NCI-H2227 (cell line): ENCODE data around the gene FHOD1.
A peak's percentile ranks its signal among the peaks of the same experiment; 100 is the strongest.

Experiments
- DNase-seq: peaks from one replicate; lab custom pipeline; 2025; ENCODE audit not compliant: unreplicated experiment; lab: John Stamatoyannopoulos, UW

FHOD1 gene

DNA sequence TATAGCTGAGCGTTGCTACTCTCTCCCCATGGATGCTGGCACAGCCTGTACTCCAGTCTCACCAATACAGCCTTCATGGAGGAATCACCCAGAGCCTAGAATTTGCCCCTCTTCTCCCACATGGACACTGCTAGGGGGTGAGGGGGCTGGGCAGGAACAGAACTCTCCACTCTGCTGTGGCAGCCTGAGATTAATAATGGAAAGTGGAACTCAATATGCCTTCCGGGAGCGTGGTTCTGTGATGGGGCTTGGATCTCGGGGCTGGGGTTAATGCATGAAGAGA lies 2.7 kb upstream of the FHOD1 start:
- DNase-seq, result no peak

DNA sequence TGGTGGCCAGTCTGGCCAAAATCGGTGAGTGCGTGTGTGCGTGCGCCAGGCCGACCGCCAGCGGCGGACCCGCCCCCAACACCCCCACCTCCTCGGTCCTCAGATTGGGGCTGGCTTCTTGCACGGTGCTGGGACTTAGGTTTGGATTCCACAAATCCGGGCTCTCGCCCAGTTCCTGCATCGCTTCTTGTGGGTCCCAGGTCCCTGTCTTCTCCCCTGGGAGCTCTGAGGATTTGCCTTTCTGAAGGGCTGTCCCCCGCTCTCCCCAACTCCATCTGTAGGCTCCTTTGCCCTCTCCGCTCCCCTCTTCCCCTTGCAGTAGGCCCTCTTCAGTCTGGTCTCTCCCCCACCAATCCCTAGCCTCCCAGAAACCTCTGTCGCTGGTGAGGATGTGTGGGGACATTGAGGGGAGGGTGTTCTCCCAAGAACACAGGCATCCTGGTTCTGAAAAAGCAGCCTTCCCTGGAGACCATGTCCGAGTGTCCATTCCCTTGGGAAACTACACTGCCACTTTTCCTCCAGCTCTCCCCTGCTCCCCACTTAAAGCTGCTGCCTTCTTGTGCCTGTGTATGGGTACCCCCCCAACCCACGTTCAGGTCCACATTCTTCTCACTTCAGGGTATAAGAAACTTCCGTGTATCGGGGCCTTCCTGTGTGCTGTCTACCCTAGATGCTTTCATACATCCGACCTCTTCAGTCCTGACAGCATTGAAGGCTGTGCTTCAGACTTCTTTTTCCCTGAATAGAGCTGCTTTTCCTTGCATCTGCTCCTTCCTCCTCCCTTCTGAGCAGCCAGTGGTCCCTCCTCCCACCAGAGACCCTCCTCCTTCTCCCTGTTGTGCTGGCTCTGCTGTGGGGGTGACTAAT lies 2.1 kb upstream of the FHOD1 start:
- DNase-seq, result peak; percentile 38

DNA sequence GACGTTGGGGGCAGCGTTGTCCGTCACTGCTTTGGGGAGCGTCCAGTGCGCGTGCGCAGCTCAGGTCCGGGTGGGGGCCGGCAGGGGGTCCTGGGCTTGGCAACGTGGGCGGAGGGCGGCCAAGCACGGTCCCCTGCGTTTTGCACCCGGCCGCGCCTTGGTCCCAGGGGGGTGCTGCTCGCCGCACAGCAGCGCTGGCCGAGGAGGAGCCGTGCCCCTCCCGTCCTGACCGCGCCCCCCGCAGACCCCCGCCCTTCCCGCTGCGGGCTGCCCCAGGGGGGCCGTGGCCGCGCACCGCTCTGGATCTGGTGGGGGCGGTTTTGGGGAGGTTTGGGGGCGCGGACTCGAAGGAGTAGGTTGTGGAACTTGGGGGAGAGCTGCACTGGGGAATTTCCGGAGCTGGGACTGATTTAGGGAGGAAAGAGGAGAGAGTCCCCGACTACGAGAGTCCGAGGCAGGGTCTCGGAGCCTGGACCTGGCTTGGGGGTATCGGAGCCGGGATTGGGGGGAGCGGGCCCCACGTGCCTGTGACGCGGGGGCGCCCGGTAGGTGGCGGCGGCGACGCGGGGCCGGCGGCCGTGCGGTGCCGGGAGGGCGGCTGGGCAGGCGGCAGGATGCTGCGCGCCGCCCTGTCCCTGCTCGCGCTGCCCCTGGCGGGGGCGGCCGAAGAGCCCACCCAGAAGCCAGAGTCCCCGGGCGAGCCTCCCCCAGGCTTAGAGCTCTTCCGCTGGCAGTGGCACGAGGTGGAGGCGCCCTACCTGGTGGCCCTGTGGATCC lies 1.3 kb upstream of the FHOD1 start, which contains the start of gene SLC9A5:
TSS of gene SLC9A5 (plus strand) at position 579 of the 777 bp plus-strand sequence. CDS start at position 615, 36 bp downstream.
- DNase-seq, result peak; percentile 45

DNA sequence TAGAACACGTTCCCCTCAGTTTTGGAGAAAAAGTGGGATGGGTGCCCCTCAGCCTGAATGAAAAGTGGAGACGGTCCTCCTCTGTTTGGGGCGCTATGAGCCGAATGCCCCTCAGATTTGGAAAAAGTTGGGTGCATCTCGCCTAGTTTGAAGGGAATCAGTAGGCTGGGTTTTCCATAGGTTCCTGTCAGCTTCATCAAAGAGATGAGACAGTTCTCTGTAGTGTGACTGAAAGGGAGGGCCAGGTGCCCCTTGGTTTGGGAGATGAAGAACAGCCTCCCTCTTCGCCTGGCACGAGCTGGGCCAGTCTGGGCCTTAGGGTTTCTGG lies 756 bp upstream of the FHOD1 start:
- DNase-seq, result no peak

DNA sequence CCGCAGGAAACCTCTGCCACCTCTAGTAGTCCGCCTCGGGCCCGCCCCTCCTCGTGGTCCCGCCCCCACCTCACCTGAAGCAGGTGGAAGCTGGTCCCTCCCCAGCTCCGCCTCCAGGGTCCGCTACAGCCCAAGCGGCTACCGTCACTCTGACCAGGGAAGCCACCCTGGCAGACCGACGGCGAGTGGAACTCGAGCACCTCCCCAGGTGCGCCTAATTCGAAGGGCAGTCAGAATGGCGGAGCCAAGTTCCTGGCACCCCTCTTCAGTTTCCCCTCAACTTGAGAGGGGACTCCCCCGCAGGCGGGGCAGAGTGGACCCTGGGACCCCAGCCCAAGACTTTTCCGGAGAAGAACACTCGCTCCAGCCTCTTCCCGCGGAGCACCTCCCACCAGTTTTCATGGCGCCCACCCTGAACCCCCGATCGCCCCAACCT lies 507 bp downstream of the FHOD1 start:
- DNase-seq, result peak; percentile 39

DNA sequence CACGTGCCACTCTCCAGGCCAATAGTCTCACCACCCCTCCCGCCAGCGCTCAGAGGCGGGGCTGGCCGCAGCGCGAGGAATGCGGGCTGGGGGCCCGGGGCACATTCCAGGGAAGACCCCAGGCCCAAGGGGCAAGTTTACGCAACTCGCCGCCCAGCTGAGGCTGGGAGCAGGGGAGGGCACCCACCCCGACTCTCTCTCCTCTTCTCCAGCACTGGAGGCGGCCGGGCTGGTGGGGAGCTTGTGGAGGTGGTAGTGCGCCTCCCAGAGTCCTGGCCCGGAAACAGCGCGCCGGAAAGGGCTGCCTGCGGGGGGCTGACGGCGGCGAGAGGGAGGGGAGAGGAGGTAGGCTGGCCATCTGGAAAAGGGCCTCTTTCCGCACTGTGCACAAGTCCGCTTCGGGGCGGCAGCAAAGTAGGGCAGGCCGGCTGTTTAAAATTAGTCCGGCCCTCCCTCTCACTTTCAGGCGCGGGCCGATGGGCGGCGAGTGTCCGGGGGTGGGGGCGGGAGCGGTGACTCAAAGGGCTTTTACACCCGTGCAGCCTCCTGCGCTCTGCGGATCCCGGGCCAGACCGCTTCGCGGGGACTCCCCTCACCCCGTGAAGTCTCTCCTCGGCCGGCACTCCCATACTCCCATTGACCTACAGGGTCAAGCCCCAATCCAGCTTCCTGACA lies 1.1 kb downstream of the FHOD1 start:
- peak; percentile 74 for DNase-seq

DNA sequence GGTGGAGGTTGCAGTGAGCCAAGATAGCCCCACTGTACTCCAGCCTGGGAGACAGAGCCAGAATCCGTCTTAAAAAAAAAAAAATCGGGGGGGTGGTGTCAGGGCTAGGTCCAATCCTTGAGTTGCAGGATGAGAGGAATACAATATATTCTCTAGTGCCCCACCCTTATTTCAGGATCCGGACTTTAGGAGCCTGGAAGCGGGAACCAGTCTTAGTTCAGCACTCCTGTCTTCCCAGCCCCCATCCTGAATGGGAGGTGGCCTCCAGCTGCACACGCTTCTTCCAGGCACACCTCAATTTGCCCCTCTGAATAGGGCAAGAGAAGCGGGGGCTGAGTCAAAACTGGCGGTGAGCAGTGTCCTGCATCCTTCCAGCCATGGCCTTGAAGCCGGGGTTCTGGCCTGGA lies 1.6 kb downstream of the FHOD1 start:
- DNase-seq, result no peak

DNA sequence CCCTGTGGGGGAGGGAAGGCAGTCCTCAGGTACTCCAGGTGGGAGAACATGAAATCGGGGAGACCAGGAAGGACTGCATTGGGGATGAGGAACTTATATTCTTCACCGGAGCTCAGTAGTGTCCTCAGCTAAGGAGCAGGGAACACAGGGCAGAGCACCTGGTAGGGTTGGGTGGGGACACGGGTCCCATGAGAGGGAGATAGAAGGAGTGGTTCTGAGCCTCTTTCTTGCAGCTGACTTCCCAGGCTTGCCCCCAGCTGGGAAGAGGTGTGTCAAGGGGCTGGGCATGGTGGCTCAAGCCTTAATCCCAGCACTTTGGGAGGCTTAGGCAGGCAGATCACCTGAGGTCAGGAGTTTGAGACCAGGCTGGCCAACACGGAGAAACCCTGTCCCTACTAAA lies 2.1 kb downstream of the FHOD1 start:
- DNase-seq, result no peak

DNA sequence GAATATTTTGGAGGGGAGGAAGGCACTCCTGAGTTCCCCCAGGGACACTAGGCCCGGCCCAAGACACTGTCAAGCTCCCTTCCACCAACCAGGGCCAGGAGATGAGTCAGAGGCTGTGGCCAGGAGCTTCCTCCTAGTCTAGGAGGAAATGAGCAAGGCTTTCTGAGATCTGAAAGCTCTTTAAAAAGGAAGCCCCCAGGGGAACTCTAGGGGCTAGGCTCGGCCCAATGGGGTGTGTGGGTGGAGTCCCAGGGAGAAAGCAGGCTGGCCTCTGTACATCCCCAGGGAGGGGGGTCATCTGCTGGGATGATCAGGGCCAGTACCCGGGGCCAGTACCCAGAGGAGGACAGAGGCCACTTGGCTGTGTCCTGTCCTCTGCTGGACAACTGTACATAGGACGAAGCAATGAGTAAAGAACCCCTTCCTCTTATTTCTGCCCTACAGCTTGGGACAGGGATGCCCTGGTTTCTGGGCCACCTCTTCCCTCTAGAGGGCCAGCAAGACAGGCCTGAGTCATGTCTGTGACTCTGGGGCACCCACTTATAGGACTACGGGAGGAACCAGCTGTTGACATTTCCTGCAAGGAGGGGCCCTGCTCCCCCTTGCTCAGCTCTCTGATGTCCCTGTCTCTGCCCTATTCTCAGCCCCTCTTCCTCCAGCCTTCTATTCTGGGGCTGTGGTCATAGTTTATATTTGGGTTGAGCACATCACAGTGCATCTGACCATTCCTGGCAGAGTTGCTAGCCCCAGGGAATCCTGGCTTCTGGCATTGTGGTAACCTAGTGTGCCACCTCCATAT lies 2.7 kb downstream of the FHOD1 start:
- DNase-seq, result no peak

DNA sequence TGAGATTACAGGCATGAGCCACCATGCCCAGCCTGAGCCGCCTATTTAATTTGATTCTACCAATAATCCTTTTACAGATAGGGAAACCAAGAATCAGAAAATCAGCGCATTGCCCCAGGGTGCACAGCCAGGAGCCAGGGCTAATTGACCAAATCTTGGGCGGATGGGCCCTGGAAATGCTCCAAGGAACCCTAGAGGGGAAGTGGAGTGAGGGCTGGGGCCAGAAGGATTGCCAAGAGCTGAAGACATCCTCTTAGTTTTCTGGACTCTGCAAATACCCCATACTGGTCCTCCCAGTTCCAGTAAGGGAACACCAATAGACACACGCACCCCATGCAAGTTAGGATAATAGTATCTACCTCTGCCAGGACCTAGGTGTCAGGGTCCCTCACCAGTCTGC lies 3.8 kb downstream of the FHOD1 start:
- no peak for DNase-seq

DNA sequence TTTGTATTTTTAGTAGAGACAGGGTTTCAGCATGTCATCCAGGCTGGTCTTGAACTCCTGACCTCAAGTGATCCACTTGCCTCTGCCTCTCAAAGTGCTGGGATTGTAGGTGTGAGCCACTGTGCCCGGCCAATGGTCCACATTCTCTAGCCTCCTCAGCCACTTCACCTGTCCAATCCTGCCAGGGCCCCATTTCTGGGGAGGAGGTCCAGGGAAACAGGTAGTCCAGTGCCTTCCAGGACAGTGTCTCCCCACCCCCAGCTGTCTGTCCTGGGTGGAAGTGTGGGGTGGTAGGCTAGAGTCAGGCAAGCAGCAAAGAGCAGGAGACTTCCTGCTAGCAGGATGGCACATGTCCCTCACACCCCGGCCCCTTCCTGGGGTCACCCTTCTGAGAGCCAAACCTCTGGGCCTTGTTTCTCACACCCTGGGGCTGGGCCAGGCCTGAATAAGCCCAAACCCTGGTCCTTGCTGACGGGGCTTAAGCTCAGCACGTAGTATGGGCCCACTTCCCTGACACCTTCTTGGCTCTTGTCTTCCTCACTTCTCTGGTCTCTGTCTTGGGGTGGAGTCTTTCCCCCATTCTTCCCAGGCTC lies 5.0 kb downstream of the FHOD1 start:
- DNase-seq, result no peak

DNA sequence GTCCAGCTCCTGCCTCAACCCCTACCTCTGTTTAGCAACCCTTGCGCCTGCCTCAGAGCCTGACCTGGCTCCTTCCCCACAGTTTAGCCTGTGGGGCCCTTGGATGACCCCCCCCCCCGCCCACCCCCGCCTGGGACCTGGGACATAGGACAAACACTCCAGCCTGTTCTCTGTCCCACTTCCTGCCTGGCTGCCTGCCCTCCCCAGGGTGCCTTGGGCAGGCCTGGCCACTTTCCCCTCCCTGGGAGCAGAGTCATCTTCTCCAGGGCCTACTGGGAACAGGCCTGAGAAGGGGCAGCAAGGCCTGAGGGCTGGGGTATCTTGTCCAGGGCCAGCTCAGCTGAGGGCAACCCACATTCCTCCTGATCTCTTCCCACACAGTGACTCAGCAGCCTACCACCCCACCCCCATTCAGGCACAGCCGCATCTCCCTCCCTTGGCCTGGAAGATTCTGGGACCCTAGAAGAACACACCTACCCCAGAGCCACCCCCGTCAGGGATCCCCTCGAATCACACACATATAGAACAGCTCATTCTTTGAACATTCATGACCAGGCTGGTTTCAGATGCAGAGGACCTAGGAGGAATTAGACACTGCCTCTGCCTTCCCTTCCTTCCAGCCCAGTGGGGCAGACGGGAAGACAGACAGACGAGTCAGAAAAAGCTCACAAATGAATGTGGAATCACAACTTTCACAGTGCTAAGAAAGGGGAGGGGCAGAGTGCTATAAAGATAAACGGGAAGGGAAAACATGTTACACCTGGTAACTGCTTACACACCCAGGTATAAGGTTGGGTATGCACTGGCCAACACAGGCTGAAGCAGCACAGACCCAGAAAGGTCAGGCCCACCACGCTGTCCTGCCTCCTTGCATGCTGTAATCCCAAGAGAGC lies 6.0 kb downstream of the FHOD1 start:
- no peak for DNase-seq

DNA sequence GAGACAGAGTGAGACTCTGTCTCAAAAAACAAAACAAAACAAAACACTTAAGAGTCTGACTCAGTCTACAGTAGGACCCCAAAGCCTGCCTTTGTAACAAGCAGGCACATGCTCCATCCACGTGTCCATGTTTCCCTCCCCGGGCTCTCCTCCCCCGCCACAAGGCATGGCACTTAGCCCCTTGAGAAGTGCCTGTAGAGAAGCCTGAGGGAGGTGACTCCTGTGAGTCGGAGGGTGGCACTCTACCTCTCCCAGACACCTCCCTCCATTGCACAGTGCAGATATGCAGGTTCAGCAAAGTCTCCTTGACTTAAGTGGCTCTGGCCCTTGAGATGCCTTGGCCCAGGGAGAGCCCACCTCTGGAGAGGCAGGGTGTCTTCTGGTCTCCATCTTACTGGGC lies 6.8 kb downstream of the FHOD1 start:
- no peak for DNase-seq

DNA sequence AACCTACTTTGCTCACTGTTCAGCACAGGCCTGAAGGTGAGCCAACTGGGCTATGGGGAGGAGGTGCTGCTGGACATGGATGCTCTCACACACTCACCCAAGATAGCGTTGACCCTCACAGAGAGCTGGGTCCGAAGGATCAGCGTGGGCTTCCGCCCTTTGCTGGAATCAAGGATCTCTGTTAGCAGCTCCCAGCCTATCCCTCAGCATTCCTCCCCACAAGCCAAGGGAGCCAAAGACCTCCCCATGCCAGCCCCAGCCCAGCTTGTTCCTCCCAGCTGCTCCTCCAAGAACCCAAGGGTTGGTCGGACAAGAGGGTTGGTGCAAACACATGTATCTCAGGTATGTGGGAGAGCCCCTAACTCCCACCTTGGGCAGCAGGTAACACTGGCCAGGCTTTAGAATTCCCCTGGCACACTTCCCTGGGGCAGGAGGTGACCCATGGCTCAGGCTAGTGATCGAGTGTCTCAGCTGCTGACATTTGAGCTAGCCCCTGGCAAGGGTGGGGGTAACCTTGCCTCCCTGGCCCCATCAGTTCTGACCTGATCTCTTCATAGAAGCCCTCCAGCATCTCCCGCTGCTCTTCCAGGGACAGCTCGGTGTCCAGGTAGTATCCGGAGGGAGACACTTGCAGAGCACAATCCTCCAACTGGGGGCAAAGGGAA lies 8.3 kb downstream of the FHOD1 start:
- DNase-seq, result no peak

DNA sequence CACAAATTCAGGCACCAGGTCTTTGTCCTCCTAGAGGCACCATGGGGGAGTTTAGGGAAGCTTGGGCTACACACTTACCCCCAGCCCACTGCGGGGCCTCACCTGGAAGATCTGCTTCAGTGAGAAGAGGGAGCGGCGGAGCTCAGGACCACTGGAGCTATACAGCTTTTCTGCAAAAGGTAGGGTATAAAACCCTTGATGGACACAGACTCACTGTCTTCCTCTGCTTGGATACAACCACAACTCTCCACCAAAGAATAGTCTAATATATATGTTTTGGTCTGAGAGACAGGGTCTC lies 9.1 kb downstream of the FHOD1 start:
- no peak for DNase-seq

DNA sequence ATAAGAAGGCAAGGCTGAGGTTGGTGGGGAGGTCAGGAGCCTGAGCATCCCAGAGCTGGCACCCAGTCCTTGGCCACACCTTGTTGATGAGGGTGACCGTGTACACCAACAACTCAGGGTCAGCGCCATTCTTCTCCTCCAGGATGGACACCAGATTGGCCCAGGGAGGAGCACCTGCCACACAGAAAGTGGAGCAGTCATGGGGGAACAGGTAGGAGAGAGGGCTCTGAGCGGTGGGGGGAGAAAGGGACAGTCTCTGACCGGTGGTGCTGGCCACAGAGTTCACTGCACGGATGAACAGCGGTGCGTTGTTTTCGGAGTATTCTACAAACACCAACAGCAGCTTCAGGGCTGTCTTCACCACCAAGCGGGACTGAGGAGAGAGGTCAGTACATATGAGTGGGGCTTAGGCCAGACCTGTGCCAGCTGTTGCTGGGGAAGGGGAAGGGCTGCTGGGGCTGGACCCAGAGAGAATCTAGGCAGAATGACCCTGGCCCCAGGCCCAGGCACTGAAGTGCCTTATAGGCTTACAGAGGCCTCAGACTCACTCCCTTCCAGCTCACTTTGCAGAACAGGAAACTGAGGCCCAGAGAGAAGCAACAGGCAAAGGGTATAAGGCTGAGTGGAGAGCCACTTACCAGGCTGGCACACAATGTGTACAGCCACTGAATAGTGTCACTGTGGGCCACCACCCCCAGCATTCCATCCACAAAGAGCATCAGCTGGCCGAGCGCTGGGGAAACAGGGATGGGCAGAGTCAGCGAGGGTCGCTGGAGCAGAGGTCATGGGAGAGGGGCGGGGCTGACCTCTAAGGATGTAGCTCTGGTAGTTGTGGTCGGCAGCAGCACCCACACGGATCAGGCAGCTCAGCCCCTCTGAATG lies 9.6 kb downstream of the FHOD1 start:
- no peak for DNase-seq

DNA sequence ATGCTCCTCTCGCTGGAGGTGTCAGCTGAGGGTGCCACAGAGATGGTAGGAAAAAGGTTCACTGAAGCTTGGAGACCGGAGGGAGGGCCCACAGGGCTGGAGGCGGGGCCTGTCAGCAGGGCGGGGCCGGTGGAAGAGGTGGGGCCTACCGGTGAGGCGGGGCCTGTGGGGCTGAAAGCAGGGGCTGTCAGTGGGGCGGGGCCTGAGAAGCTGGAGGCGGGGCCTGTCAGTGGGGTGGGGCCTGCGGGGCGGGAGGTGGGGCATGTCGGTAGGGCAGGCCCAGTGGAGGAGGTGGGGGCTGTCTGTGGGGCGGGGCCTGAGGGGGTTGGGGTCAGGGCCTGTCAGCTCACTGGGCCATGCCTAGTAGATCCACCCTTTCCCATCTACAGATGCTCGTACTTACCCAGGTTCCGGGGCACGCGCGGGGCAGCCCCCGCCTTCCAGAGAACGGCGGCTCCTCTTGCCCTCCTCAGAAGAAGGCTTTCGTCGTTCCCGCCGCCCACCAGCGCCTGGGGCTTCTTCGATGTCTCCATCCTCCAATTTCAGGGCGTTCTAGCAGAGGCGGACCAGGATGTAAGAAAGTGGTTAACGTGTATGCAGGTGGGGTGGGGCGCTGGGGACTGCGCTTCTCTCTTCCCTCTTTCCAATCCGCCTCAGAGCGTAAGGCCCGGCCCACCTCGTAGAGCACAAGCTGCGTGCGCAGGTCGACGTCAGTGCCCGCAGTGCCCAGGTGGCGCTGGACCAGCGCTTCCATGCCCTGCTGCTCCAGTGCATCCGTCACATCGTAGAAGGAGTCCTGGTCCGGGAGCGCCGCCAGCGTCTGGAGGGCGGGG lies 10.5 kb downstream of the FHOD1 start:
- peak; percentile 31 for DNase-seq
